ENCODE results near the gene OR2L8. TPM values are rescaled to one million over a fixed set of nuclear protein-coding genes. Genes with fewer than 3 reads are reported as not detected.

OR2L8 gene
- total and polyA plus RNA-seq, 2 donors (not counting 1 experiment from before 2014, with no cell fraction given), result 0.94 TPM; not detected in 1

- no peak within 1 kb of the TSS for H2AFZ ChIP-seq (ENCODE audit: insufficient read depth, low read depth, low read length, poor library complexity, severe bottlenecking)
- H3K4me1 ChIP-seq (ENCODE audit: control insufficient read depth in 2 of 2, insufficient read depth in 2 of 2, low read length in 2 of 2), result no peaks in the 10 kb centered on the region
- no peak within 1 kb of the TSS for H3K4me2 ChIP-seq (replicated peaks; ENCODE audit: low read depth, low read length, poor library complexity, severe bottlenecking)
- no CpG with 5 or more reads among the region's 2 CpGs for WGBS (ENCODE audit: insufficient coverage)
- H3K9me3 ChIP-seq (ENCODE audit: control extremely low read depth in 1 of 3, control insufficient read depth in 2 of 3, insufficient read depth in 1 of 3, low read length in 2 of 3), result no peaks in the 10 kb centered on the region
- H3K9ac ChIP-seq (ENCODE audit: low read length), result no peak within 1 kb of the TSS
- no peaks in the 10 kb centered on the region for H3K27me3 ChIP-seq (replicated peaks in 1 of 4; ENCODE audit: control extremely low read depth in 1 of 4, control insufficient read depth in 3 of 4, insufficient read depth in 4 of 4, low read length in 3 of 4)
- H4K20me1 ChIP-seq (ENCODE audit: control insufficient read depth, insufficient read depth, low read length, poor library complexity, severe bottlenecking), result no peaks in the 10 kb centered on the region
- H3K27ac Mint-ChIP-seq, result no peak within 1 kb of the TSS
- no peak within 1 kb of the TSS for H3K4me3 ChIP-seq (ENCODE audit: control extremely low read depth in 1 of 5, extremely low read depth in 1 of 5, insufficient read depth in 1 of 5, low read depth in 2 of 5, low read length in 4 of 5)
- TF ChIP-seq CTCF (IDR thresholded peaks at IDR 0.05) (no peak), EZH2 (IDR thresholded peaks at IDR 0.05; ENCODE audit: borderline replicate concordance, insufficient read depth, low read depth, low read length, poor library complexity, severe bottlenecking) (no peak)
- H3K4me1 Mint-ChIP-seq, result no peaks in the 10 kb centered on the region
- no peaks in the 10 kb centered on the region for H3K36me3 ChIP-seq (replicated peaks in 1 of 2; ENCODE audit: control extremely low read depth in 1 of 2, control insufficient read depth in 1 of 2, extremely low read depth in 1 of 2, insufficient read depth in 2 of 2, low read length in 1 of 2)
- ATAC-seq (ENCODE audit: low read depth) (no peak), DNase-seq (no peak)
- H3K27ac ChIP-seq (ENCODE audit: low read length in 2 of 2), result no peak within 1 kb of the TSS
- no peak within 1 kb of the TSS for H3K4me3 Mint-ChIP-seq
- ChIA-PET CTCF (no interaction called here), POLR2A (no interaction called here)
- intact Hi-C loops (cut with micrococcal nuclease), result no loop called here
- no peaks in the 10 kb centered on the region for H3K9me3 Mint-ChIP-seq (ENCODE audit: insufficient read depth)
- no peaks in the 10 kb centered on the region for H3K27me3 Mint-ChIP-seq
- no peaks in the 10 kb centered on the region for H3K79me2 ChIP-seq (ENCODE audit: control insufficient read depth, insufficient read depth, low read length)
Observed at GRCh38 chr1:247919952-247920351, 28.7 kb upstream of the OR2L8 start, which contains the start of gene OR2T8. Gene OR2T8, plus strand, starts transcription at chr1:247920252. Its CDS starts 766 bp downstream, at chr1:247921018.

- Histone ChIP-seq H3K4me3 (ENCODE audit: control extremely low read depth in 1 of 5, extremely low read depth in 1 of 5, insufficient read depth in 1 of 5, low read depth in 2 of 5, low read length in 4 of 5) (no peak overlapping the region), H3K4me2 (replicated peaks; ENCODE audit: low read depth, low read length, poor library complexity, severe bottlenecking) (no peak overlapping the region), H3K9ac (ENCODE audit: low read length) (no peak overlapping the region), H2AFZ (ENCODE audit: insufficient read depth, low read depth, low read length, poor library complexity, severe bottlenecking) (no peak overlapping the region), H3K27me3 (replicated peaks in 1 of 4; ENCODE audit: control extremely low read depth in 1 of 4, control insufficient read depth in 3 of 4, insufficient read depth in 4 of 4, low read length in 3 of 4) (no peaks in the 10 kb centered on the region), H3K4me1 (ENCODE audit: control insufficient read depth in 2 of 2, insufficient read depth in 2 of 2, low read length in 2 of 2) (no peaks in the 10 kb centered on the region), H3K36me3 (replicated peaks in 1 of 2; ENCODE audit: control extremely low read depth in 1 of 2, control insufficient read depth in 1 of 2, extremely low read depth in 1 of 2, insufficient read depth in 2 of 2, low read length in 1 of 2) (no peaks in the 10 kb centered on the region), H3K9me3 (ENCODE audit: control extremely low read depth in 1 of 3, control insufficient read depth in 2 of 3, insufficient read depth in 1 of 3, low read length in 2 of 3) (no peaks in the 10 kb centered on the region), H3K27ac (ENCODE audit: low read length in 2 of 2) (no peak overlapping the region), H4K20me1 (ENCODE audit: control insufficient read depth, insufficient read depth, low read length, poor library complexity, severe bottlenecking) (no peaks in the 10 kb centered on the region), H3K79me2 (ENCODE audit: control insufficient read depth, insufficient read depth, low read length) (no peaks in the 10 kb centered on the region)
- no peak overlapping the region for H3K27ac Mint-ChIP-seq
- ATAC-seq (ENCODE audit: low read depth) (no peak), DNase-seq (no peak)
- H3K27me3 Mint-ChIP-seq, result no peaks in the 10 kb centered on the region
- intact Hi-C loops (cut with micrococcal nuclease), result no loop called here
- CTCF ChIA-PET, result interaction anchor here (1.0 kb wide), 1 partner anchor 363 kb away, joined by 4 read pairs; no protein-coding TSS in a partner anchor
- TF ChIP-seq CTCF (IDR thresholded peaks at IDR 0.05), result no peak
- TF ChIP-seq EZH2 (IDR thresholded peaks at IDR 0.05; ENCODE audit: borderline replicate concordance, insufficient read depth, low read depth, low read length, poor library complexity, severe bottlenecking), result no peak
- no peaks in the 10 kb centered on the region for H3K4me1 Mint-ChIP-seq
- POLR2A ChIA-PET, result no interaction called here
- H3K4me3 Mint-ChIP-seq, result no peak overlapping the region
- WGBS (ENCODE audit: insufficient coverage), result no CpG with 5 or more reads among the region's 3 CpGs
- no peaks in the 10 kb centered on the region for H3K9me3 Mint-ChIP-seq (ENCODE audit: insufficient read depth)
Observed at GRCh38 chr1:247923941-247924340, 24.7 kb upstream of the OR2L8 start.
